Loucy (cell line): ENCODE results near the gene CYLD.

Experiments used
- H2AFZ ChIP-seq: fragments of 200-600 bp; sonication (generic); 2 replicates; pipeline ENCODE4 v1.6.0; 2016; ENCODE audit warnings: antibody characterized with exemption, mild to moderate bottlenecking, low read length, moderate library complexity
- H3F3A ChIP-seq: fragments of 200-600 bp; 2 replicates; pipeline ENCODE4 v1.6.0; 2016; ENCODE audit warnings: antibody characterized with exemption, low read depth, mild to moderate bottlenecking
- H3K27me3 ChIP-seq: fragments of 200-600 bp; sonication (generic); 2 replicates; pipeline ENCODE4 v1.6.1; 2014; ENCODE audit warnings: low read length, mild to moderate bottlenecking; ENCODE audit not compliant: insufficient read depth, poor library complexity, severe bottlenecking
- H3K36me3 ChIP-seq: fragments of 200-600 bp; sonication (generic); 2 replicates; pipeline ENCODE4 v1.6.1; 2016; ENCODE audit warnings: low read length; ENCODE audit not compliant: insufficient read depth
- H3K4me1 ChIP-seq: fragments of 200-600 bp; sonication (generic); 2 replicates; pipeline ENCODE4 v1.5.1; 2014; ENCODE audit warnings: low read length, mild to moderate bottlenecking; ENCODE audit not compliant: insufficient read depth, poor library complexity, severe bottlenecking
- H3K4me2 ChIP-seq: fragments of 200-600 bp; sonication (generic); 2 replicates; pipeline ENCODE4 v1.6.0; 2014; ENCODE audit warnings: antibody characterized with exemption, low read length, low read depth, mild to moderate bottlenecking; ENCODE audit not compliant: poor library complexity, severe bottlenecking
- H3K4me3 ChIP-seq: fragments of 200-600 bp; sonication (generic); 2 replicates; pipeline ENCODE4 v1.5.1; 2014; ENCODE audit warnings: low read length, mild to moderate bottlenecking, mixed read lengths; ENCODE audit not compliant: poor library complexity, severe bottlenecking
- H3K79me2 ChIP-seq: fragments of 200-600 bp; sonication (generic); 2 replicates; pipeline ENCODE4 v1.6.1; 2014; ENCODE audit warnings: low read length; ENCODE audit not compliant: insufficient read depth
- H3K9ac ChIP-seq: fragments of 200-600 bp; sonication (generic); 2 replicates; pipeline ENCODE4 v1.6.0; 2014; ENCODE audit warnings: mild to moderate bottlenecking, low read depth, low read length, moderate library complexity; ENCODE audit not compliant: poor library complexity, severe bottlenecking
- H3K9me2 ChIP-seq: fragments of 200-600 bp; sonication (generic); replicated peaks from 2 replicates; pipeline ENCODE4 v1.6.1; 2016; ENCODE audit warnings: low read depth, low read length, mixed read lengths
- H3K9me3 ChIP-seq: fragments of 200-600 bp; sonication (generic); 2 replicates; pipeline ENCODE4 v1.6.1; 2014; ENCODE audit warnings: mild to moderate bottlenecking, antibody characterized with exemption, low read length, low read depth; ENCODE audit not compliant: insufficient read depth
- H4K20me1 ChIP-seq: fragments of 200-600 bp; sonication (generic); 2 replicates; pipeline ENCODE4 v1.6.0; 2014; ENCODE audit warnings: antibody characterized with exemption, low read length, mild to moderate bottlenecking; ENCODE audit not compliant: insufficient read depth, poor library complexity, severe bottlenecking
- EZH2phosphoT487 ChIP-seq: fragments of 200-600 bp; IDR thresholded peaks from 2 replicates; pipeline ENCODE4 v1.6.1; 2018; ENCODE audit warnings: antibody characterized with exemption, mild to moderate bottlenecking, moderate library complexity, borderline replicate concordance
- TF ChIP-seq, protein P1 (sequence below): fragments of 200-600 bp; sonication (generic); conservative IDR thresholded peaks from 2 replicates; pipeline ENCODE4 v1.5.1; 2014; ENCODE audit warnings: mild to moderate bottlenecking, antibody characterized with exemption, low read length

Gene CYLD

DNA sequence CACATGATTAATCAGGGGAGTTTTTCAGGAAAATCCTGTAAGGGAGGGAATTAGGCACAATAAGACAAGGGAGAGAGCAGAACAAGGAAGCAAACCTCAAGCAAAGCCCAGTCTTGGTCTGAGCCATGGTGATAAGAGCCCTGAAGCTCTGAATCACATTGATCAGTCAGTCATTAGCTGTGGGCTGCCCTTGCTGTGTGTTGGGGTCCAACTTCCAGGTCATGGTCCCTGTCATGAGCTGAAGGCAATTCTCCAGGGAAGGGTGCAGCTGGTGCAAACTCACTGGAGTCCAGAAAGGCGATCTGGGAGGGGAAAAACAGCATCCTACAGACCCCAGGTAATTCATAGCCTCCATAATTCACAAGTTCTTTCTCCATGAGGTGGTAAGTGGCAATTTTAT lies 89.9 kb downstream of the CYLD start:
- no peaks in the 10 kb centered on the region for H3K36me3 ChIP-seq
- no peaks in the 10 kb centered on the region for H3K9me2 ChIP-seq
- H3K9ac ChIP-seq: no peak overlapping the region
- no peaks in the 10 kb centered on the region for H4K20me1 ChIP-seq
- no peaks in the 10 kb centered on the region for H3K27me3 ChIP-seq
- H3K4me2 ChIP-seq: no peak overlapping the region
- no peaks in the 10 kb centered on the region for H3F3A ChIP-seq
- TF ChIP-seq EZH2phosphoT487: no peak
- TF ChIP-seq, protein P1, sequence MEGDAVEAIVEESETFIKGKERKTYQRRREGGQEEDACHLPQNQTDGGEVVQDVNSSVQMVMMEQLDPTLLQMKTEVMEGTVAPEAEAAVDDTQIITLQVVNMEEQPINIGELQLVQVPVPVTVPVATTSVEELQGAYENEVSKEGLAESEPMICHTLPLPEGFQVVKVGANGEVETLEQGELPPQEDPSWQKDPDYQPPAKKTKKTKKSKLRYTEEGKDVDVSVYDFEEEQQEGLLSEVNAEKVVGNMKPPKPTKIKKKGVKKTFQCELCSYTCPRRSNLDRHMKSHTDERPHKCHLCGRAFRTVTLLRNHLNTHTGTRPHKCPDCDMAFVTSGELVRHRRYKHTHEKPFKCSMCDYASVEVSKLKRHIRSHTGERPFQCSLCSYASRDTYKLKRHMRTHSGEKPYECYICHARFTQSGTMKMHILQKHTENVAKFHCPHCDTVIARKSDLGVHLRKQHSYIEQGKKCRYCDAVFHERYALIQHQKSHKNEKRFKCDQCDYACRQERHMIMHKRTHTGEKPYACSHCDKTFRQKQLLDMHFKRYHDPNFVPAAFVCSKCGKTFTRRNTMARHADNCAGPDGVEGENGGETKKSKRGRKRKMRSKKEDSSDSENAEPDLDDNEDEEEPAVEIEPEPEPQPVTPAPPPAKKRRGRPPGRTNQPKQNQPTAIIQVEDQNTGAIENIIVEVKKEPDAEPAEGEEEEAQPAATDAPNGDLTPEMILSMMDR: no peak
- H2AFZ ChIP-seq: no peak overlapping the region
- no peaks in the 10 kb centered on the region for H3K79me2 ChIP-seq
- no peak overlapping the region for H3K4me3 ChIP-seq
- H3K9me3 ChIP-seq: no peaks in the 10 kb centered on the region
- no peaks in the 10 kb centered on the region for H3K4me1 ChIP-seq

DNA sequence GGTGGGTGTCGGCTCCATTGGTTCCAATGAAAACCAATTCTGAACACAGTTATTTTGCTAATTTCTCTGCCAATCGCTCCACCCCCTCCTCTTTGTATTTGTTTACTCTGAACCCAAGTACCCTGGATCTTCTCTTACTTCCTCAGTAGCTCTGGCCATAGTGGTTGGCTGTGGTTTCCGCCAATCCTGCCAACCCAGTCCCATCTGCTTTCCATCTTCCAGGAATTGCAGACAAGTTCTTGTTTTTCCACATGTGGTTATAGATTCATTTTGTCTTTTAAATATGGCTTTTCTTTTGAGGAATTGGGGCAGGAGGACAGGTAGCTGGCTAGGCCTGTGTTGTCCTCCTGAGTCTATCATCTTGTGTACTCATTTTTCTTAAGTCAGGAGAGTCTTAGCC lies 92.0 kb downstream of the CYLD start:
- no peaks in the 10 kb centered on the region for H3K27me3 ChIP-seq
- H3K36me3 ChIP-seq: no peaks in the 10 kb centered on the region
- no peaks in the 10 kb centered on the region for H3K79me2 ChIP-seq
- no peaks in the 10 kb centered on the region for H3F3A ChIP-seq
- TF ChIP-seq EZH2phosphoT487: no peak
- TF ChIP-seq, protein P1: no peak
- no peaks in the 10 kb centered on the region for H3K9me2 ChIP-seq
- no peak overlapping the region for H3K4me2 ChIP-seq
- no peaks in the 10 kb centered on the region for H3K4me1 ChIP-seq
- H2AFZ ChIP-seq: no peak overlapping the region
- H3K4me3 ChIP-seq: no peak overlapping the region
- no peak overlapping the region for H3K9ac ChIP-seq
- no peaks in the 10 kb centered on the region for H4K20me1 ChIP-seq
- H3K9me3 ChIP-seq: no peaks in the 10 kb centered on the region

- H3K9me2 ChIP-seq: no peaks in the 10 kb centered on the region
- H3K4me2 ChIP-seq: no peak overlapping the region
- H3K36me3 ChIP-seq: no peaks in the 10 kb centered on the region
- no peaks in the 10 kb centered on the region for H4K20me1 ChIP-seq
- H2AFZ ChIP-seq: no peak overlapping the region
- no peaks in the 10 kb centered on the region for H3K27me3 ChIP-seq
- no peaks in the 10 kb centered on the region for H3F3A ChIP-seq
- no peaks in the 10 kb centered on the region for H3K4me1 ChIP-seq
- no peak overlapping the region for H3K9ac ChIP-seq
- TF ChIP-seq, protein P1: no peak
- no peak for TF ChIP-seq EZH2phosphoT487
- H3K4me3 ChIP-seq: no peak overlapping the region
- no peaks in the 10 kb centered on the region for H3K9me3 ChIP-seq
- H3K79me2 ChIP-seq: no peaks in the 10 kb centered on the region
These were observed 92.8 kb downstream of the CYLD start for GRCh38 chr16:50834701-50835100.
